GM18907 (cell line): ENCODE results near the gene IFI27L2.
"Not testable (repeated sequence)": the region's sequence is repeated elsewhere in the genome, so short reads cannot be mapped to it uniquely, and the experiment has no call there.

Experiments used
- ATAC-seq: cut with Tn5 transposase; IDR thresholded peaks from one replicate; pipeline ENCODE4 v1.9.1; 2021; ENCODE audit warnings: mild to moderate bottlenecking, moderate library complexity; ENCODE audit not compliant: unreplicated experiment

The IFI27L2 gene, protein sequence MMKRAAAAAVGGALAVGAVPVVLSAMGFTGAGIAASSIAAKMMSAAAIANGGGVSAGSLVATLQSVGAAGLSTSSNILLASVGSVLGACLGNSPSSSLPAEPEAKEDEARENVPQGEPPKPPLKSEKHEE

DNA sequence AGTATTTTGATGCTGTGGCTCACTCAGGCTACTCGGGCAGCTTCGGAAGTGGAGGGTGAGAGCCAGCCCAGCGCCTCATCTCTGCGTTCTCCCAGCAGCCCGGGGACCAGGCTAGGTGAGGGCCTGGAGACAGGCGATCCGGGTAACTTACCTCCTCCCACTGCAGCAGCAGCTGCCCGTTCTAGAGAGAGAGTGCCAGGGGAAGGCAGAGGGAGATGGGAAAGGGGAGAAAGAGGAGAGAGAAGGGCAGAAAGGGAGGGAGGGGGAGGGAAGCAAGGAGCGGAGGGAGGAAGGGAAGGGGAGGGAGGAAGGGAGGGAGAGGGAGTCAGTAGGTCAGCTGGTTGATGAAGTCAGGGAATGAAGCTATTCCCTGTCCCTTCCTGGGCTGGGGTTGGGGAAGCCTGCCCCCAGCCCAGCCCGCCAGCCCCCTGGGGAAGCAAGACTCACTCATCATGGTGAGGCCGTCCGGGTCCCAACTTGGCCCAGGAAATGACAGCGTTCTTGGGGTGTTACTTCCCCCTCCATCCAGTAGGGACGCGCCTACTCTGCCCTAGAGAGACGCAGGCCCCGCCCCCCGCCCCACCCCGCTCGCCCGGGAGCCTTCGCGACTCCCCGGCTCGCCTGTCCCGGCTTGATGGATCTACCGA lies at the start of gene IFI27L2:
TSS of gene IFI27L2 (minus strand) at position 494 of the 647 bp plus-strand sequence. CDS start at position 454, 40 bp downstream.
- peak; percentile 94 for ATAC-seq

DNA sequence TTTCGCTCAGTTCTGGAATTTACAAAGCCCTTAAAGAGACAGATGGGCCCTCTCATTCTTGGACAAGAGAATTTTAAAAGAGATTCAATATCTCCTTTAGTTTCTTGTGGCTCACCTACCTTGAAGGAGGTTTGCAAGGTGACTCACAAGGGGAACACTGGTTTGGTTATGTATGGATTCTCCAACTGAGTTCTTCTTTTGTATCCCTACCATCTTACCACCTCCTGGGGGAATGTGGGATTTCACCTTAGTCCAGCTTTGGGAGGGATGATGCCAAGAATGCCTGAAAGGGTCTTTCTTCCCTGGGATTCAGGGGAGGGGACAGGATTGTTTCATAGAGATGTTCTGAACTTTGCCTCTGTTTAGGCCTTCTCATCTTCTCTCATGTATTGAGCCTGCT lies 48.4 kb upstream of the IFI27L2 start:
- no peak for ATAC-seq

DNA sequence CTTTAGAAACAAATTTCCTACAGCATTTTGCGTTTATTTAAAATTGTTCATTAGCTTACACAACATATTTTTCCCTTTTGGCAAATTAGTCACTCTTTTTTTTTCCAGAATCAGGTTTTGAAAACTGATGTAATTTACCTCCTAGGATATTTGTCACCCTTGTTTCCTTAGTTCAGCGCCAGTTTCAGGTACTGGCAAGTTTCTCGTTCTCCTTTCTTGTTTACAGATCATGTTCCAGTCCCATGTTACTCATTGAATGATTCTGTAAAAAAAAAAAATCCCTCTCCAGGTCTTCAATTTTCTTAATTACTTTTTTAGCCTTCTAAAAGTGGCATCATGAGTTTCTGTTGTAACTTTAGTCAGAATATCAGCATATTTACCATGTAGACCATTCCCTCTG lies 47.4 kb upstream of the IFI27L2 start:
- no peak for ATAC-seq

DNA sequence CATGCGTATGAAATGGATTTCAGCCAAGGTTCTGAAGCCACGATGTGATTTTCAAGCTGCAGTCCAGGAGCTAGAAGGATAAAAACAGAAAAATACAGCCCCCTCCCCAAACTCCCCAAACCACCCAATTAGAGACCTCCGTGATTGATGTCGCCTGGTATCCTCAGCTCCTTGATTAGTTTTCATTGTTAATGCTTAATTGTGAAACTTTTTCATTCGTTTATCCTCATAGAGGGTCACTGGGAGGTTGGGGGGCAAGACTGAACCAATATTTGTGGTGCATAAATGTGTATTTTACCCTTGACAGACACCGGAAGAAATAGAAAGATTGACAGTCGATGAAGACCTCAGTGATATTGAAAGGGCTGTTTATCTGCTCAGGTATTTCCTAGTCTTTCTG lies 46.3 kb upstream of the IFI27L2 start:
- no peak for ATAC-seq

DNA sequence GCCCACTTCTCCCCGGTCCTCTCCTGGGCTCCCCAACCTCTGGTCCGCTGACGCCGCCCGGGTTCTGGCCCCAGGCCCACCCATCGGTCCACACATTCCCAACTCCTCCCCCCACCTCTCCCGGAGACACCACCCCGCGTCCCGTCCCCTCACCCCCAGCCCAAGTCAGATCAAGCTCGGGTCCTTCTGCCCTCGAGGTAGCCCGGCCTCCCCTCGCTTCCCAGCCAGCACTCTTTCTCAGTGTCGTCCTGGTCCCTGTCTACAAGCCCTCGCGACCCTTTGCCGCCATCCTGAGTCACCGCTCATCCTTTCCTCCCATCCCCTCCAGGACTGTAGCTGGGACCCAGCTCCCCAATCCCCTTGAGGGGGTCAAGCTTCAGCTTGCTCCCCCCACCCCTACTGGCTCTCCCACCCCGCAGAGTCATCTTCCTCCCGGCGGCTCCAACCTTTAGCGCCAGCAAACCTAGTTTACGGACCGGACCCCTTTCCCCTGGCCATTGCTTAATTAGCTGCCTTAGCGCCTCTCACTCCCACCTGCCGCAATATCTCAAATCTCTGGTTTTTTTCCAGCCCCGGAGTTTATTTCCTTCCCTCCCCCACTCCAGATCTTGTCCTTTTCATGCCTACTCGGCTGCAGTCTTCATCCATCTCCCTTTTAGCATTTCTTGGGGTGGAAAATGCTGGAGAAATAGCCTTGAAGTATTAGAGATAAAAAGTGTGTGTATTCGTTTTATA lies 45.8 kb upstream of the IFI27L2 start:
- ATAC-seq: no peak

DNA sequence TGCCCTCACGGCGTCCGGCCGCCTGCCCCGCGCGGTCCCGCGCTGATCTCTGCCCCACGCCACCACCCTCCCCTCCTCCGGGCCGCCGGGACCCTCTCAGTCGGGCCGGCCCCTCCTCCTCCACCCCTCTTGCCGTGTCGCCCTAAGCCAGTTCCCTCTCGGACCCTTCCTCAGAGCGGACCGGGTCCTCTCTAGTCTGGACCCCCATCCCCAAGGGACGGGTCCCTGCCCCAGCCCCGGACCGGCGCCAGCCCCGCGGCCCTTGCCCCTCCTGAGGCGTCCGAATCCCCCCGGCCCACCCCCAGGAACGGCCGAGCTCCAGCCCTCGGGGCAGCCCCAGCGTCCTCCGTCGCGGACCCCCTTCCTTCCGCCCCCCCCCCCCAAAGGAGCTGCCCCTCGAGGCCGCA lies 45.2 kb upstream of the IFI27L2 start:
- ATAC-seq: no peak

DNA sequence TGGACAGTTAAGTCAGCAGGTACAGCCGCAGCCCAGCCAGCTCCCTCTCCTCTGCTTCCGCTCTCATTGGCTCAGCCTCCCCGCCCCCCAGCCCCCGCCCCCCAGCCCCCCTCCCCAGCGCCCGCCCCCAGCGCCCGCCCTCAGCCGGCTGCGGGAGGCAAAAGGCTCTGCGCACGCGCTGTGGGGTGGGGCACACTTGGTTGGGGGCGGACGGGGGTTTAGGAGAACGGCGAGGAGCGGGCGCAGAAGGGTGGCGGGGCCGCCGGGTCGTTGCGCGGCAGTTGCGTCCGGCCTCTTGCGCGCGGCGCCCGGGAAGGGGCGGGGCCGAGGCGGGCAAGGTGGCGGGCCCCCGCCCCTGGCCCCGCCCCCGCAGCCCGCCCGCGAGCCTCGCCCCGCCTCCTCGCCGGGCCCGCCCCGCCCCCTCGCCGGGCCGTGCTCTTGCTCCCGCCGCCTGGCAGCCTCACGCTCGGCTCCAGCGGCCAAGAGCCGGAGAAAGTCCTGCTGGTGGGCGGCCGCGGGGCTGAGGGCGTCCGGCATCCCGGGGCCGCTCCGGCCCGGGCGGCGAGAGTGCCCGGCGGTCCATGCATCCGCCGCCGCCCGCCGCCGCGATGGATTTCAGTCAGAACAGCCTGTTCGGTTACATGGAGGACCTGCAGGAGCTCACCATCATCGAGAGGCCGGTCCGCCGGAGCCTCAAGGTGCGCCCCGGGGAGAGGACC lies 44.6 kb upstream of the IFI27L2 start, which contains the start of gene PPP4R4:
TSS of gene PPP4R4 (plus strand) at position 438 of the 719 bp plus-strand sequence. CDS start at position 582, 144 bp downstream.
- peak; percentile 82 for ATAC-seq

DNA sequence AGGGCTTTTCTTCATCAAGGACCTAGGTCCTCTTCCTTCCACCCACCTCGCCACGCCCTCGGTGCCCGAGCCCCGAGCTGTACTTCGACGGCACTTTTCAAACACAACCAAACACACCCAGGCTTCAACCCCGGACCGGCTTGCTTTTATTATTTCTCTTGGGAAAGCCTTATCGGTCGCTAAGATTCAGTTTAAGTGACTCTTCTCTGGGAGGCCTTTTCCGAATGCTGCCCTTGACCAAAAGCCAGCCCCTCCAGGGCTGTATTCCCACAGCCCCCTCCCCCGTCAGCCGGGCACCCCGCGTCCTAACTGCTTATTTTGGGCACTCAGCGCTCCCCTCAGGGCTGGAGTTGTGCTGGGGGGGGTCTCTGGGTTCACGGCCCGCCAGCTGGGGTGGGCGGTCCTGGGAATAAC lies 44.1 kb upstream of the IFI27L2 start:
- peak; percentile 16 for ATAC-seq

DNA sequence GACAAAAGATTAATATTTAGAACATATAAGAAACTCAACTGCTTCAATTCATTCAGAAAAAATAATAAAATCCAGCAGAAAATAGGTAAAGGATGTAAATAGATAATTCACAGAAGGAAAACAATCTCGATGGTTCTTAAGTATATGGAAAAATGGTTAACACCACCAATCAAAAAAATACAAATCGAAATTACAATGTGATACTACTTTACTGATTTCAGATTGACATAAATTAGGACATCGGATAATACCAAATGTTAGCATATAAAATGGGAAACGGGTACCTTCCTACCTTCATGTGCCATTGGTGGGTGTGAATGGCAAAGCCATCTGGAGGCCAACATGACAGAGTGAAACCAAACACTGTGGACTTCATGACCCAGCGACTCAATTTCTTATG lies 43.1 kb upstream of the IFI27L2 start:
- ATAC-seq: no peak

DNA sequence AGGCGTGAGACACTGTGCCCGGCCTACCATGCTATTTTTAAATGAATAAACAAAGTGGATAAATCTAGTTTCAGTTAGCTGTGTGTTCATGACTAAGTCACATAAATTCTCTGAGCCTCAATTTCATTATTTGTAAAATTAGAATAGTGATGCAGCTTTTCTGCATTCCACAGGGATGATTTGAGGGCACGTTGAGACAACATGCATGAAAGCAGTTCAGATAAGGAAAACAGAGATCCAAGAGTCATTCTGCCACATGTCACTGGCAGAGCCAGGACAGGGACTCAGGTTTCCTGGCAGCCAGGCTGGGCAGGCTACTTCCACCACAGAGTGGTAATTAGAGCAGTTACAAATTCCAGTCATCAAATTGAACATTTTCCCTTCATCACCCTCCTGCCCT lies 41.8 kb upstream of the IFI27L2 start:
- no peak for ATAC-seq

DNA sequence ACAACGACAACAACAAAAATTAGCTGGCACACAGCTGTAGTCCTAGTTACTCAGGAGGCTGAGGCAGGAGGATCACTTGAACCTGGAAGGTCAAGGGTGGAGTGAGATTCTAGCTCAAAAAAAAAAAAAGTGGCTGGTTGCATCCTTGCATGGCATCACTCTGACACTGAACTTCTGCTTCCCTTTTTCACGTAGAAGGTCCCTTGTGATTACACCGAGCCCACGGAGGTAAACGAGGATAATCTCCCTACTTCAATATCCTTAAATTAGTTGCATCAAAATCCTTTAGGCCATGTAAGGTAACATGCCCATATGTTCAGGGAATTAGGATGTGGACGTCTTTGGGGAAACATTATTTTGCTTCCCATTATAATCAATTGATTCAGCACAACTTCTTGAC lies 40.7 kb upstream of the IFI27L2 start:
- no peak for ATAC-seq

DNA sequence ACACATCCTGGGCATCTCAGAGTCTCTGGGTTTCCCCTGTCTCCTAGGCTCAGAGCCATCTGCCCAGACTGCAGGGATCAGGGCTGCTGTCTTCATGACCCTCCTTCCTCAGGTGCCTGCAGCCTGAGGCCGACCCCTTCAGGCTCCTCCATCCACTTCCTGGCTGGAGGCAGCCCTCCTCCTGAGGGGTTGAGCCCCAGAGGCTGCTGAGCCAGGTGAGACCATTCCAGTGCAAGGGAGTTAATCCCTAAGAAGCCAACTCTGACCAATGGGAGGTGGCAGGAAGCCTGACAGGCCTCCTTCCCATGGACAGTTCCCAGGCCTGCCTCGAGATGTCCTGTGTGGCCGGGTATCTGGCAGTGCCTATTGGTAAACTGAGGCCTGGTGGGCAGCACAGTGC lies 36.3 kb upstream of the IFI27L2 start:
- ATAC-seq: no peak

DNA sequence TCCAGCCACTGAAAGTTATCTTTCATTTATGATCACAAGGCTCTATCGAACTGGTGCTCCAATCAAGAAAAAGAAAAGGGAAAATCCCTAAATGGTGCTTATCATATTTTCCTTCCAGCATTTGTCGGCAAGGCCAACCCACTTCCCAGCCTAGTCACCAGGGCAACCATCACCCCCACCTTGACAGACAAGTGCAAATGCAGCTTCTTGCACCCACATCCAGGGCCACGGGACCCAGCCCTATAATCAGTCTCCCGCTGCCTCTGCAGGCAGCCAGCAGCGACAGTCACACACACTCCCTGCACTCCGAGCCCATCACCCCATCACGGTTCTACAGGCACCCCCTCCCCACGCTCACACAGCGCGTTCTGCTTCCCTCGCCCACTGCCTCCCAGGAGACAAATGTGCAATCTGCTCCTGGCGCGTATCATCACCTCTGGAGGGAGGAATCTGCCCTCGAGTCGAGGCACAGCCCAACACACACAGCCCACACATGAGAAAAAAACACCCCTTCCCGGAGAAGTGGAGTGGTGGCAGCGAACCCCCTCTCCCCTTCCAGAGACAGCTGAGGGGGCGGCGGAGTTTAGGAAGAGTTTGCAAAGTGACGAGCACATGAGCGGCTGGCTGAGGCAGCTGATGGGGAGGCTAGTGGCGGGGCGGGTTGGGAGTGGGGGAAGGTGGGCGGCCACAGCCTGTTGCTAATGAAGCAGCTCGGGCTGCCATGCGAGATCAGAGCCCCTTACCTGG lies 35.5 kb upstream of the IFI27L2 start:
- ATAC-seq: no peak

DNA sequence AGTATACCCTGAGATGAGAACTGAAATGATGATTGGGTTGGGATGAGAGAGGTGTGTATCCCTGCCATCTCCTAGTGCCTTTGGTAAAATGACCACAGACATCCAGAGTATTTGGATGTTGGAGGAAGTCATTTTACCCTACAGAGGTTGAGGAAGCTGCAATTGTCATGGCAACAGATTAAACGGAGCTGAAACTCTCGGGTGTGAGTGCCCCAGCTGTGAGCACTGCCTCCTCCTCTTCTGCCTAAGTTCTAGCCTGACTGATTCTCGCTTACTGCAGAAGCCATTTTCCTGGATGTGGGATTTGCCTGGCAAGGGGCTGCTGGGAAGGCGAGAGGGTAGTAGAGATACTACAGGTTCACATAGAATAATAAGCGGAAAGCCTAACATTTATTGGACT lies 34.4 kb upstream of the IFI27L2 start:
- ATAC-seq: no peak

DNA sequence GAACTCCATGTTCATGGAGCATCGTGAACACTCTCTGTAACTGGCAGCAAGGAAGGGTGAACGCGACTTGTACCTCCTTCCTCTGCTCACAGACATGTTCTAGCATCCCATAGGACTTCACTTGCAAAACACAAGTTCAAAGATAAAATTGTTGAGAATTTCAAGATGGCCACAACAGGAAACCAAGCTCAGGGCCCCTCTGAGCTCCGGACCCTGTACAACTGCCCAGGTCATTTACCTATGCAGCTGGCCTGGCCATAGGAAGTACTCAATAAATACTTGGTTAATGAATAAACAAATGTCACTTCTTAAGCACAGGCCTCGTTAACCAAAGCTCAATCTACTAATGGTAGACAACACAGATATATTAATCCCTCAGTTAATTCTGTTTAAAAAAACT lies 33.1 kb upstream of the IFI27L2 start:
- ATAC-seq: no peak

DNA sequence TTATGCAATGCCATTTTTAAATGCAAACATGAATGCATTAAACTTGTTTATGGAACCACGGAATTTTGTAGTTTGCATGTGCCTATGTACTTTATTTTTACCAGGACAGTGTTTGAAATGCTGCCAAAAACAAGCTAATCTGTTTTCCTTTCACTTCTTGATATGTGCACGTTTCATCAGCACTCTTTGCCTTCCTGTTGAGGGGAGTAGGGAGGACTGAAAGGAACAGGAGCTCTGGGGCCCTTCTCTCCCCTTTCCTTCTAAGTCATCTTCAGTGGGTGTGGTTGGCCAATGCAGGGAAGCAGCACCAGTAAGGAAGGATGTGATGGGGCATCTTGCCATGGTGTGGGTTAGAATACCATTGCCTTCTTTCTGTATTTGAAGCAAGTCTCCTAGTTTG lies 32.6 kb upstream of the IFI27L2 start:
- ATAC-seq: no peak

DNA sequence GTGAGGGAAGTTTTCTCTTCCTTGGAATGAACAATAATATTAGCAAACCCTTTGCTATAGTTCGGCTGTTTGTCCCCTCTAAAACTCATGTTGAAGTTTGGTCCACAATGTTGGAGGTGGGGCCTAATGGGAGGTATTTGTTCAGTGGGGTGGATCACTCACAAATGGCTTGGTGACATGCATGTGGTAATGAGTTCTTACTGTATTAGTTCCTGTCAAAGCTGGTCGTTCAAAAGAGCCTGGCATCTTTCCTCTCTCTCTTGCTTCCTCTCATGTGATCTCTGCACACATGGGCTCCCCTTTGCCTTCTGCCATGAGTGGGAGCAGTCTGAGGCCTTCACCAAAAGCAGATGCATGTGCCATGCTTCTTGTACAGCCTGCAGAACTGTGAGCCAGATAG lies 31.7 kb upstream of the IFI27L2 start:
- no peak for ATAC-seq

DNA sequence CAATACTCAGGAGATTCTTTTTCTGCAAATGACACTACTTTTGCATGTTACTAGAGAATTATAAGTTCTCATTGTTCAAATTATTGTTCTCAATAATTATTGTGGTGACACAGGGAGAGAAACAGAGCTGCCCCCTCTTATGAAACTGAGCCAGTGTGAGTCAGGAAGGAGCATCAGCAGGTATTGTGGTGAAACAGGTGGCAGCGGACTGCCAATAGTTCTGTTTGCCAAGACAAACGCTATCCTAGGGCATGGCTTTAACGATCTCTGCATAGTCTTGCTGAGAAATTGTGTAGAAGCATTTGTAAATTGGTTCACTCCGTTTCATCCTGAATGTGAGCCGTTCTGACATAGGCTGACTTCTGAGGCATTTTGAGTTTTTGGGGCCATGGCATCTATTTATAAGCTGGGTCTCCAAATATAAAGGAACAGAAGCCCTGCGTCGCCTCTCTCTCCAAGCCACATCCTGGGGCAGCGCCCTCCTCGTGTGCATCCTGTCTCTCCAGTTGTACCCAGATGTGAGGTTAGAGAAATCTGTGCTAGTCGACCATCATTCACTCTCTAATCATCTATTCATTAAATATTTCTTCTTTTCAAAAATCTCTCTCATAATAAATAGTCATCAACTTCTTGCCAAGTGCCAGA lies 29.0 kb upstream of the IFI27L2 start:
- no peak for ATAC-seq

DNA sequence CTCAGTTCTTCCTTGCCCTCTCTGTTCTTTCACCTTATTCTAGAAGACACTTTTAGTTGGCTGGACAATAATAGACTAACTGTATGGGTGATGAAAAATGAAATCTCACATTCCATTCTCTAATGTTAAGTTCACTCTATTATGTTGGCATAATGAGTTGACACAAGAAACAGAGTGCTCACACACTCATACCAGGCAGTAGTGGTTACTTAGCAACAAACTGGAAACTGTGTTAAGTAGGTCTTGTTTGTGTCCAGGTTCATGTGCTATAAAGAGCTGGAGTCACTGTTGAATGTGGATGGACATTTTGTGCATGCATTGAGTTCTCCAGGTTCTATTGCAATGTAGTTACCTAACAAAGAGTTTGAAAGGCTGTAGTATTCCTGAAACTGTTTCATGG lies 27.8 kb upstream of the IFI27L2 start:
- no peak for ATAC-seq

DNA sequence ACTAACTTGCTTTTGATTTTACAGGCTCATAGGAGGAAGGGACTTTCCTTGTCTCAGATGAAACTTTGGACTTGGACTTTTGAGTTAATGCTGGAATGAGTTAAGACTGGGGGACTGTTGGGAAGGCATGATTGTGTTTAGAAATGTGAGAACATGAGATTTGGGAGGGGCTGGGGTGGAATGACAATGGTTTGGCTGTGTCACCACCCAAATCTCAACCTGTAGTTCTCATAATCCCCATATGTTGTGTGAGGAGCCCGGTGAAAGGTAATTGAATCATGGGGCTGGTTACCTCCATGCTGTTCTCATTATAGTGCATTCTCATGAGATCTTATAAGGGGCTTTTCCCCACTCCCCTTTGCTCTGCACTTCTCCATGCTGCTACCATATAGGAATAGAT lies 26.7 kb upstream of the IFI27L2 start:
- not testable (repeated sequence) for ATAC-seq
